Measurements from ENCODE around the gene FAF1.

Gene FAF1

GRCh38 chr1:50609508-50609907 is 350.6 kb downstream of the FAF1 start:
- H3K4me1 Mint-ChIP-seq = peaks cover 6% of the 10 kb centered on the region
- TF ChIP-seq CTCF (IDR thresholded peaks at IDR 0.05) = no peak
- H3K27me3 Mint-ChIP-seq (ENCODE audit: low read depth, poor library complexity) = no peaks in the 10 kb centered on the region
- no peaks in the 10 kb centered on the region for H3K9me3 Mint-ChIP-seq
- no peak overlapping the region for H3K27ac Mint-ChIP-seq
- no peaks in the 10 kb centered on the region for H3K36me3 Mint-ChIP-seq (ENCODE audit: low read depth)
- no peak overlapping the region for H3K4me3 Mint-ChIP-seq
- no peak for DNase-seq

- H3K4me3 Mint-ChIP-seq = no peak overlapping the region
- TF ChIP-seq CTCF (IDR thresholded peaks at IDR 0.05) = peak; percentile 27
- no peaks in the 10 kb centered on the region for H3K27me3 Mint-ChIP-seq (ENCODE audit: low read depth, poor library complexity)
- no peaks in the 10 kb centered on the region for H3K4me1 Mint-ChIP-seq
- no peak overlapping the region for H3K27ac Mint-ChIP-seq
- no peak for DNase-seq
- H3K9me3 Mint-ChIP-seq = no peaks in the 10 kb centered on the region
- H3K36me3 Mint-ChIP-seq (ENCODE audit: low read depth) = no peaks in the 10 kb centered on the region
Measured at GRCh38 chr1:50605186-50605875, 354.7 kb downstream of the FAF1 start.

GRCh38 chr1:50604580-50604979 is 355.5 kb downstream of the FAF1 start:
- Mint-ChIP-seq H3K9me3 (no peaks in the 10 kb centered on the region), H3K27ac (no peak overlapping the region), H3K27me3 (ENCODE audit: low read depth, poor library complexity) (no peaks in the 10 kb centered on the region), H3K36me3 (ENCODE audit: low read depth) (no peaks in the 10 kb centered on the region), H3K4me1 (no peaks in the 10 kb centered on the region), H3K4me3 (no peak overlapping the region)
- DNase-seq = no peak
- TF ChIP-seq CTCF (IDR thresholded peaks at IDR 0.05) = no peak

GRCh38 chr1:50603274-50604271 is 356.5 kb downstream of the FAF1 start:
- Mint-ChIP-seq H3K4me1 (no peaks in the 10 kb centered on the region), H3K9me3 (no peaks in the 10 kb centered on the region), H3K4me3 (no peak overlapping the region), H3K27ac (no peak overlapping the region), H3K27me3 (ENCODE audit: low read depth, poor library complexity) (no peaks in the 10 kb centered on the region), H3K36me3 (ENCODE audit: low read depth) (no peaks in the 10 kb centered on the region)
- no peak for TF ChIP-seq CTCF (IDR thresholded peaks at IDR 0.05)
- no peak for DNase-seq

- no peak overlapping the region for H3K27ac Mint-ChIP-seq
- H3K9me3 Mint-ChIP-seq = no peaks in the 10 kb centered on the region
- no peak overlapping the region for H3K4me3 Mint-ChIP-seq
- no peak for DNase-seq
- no peak for TF ChIP-seq CTCF (IDR thresholded peaks at IDR 0.05)
- H3K36me3 Mint-ChIP-seq (ENCODE audit: low read depth) = peaks cover 6% of the 10 kb centered on the region
- no peaks in the 10 kb centered on the region for H3K4me1 Mint-ChIP-seq
- no peaks in the 10 kb centered on the region for H3K27me3 Mint-ChIP-seq (ENCODE audit: low read depth, poor library complexity)
Measured at GRCh38 chr1:50599546-50599945, 360.5 kb downstream of the FAF1 start.
